ENCODE data around the gene ZSWIM8.

Gene ZSWIM8

DNA sequence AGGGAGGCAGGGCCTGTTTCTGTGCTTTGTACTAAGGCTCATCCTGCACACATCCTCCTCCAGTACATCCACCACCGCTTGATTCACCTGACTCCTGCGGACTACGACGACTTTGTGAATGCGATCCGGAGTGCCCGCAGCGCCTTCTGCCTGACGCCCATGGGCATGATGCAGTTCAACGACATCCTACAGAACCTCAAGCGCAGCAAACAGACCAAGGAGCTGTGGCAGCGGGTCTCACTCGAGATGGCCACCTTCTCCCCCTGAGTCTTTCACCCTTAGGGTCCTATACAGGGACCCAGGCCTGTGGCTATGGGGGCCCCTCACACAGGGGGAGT, 15.8 kb downstream of the ZSWIM8 start:
- no peaks in the 10 kb centered on the region for H3K27me3 Mint-ChIP-seq (ENCODE audit: low read depth, poor library complexity)
- no peaks in the 10 kb centered on the region for H3K9me3 Mint-ChIP-seq
- H3K27ac Mint-ChIP-seq, result no peak overlapping the region
- TF ChIP-seq, protein P1, sequence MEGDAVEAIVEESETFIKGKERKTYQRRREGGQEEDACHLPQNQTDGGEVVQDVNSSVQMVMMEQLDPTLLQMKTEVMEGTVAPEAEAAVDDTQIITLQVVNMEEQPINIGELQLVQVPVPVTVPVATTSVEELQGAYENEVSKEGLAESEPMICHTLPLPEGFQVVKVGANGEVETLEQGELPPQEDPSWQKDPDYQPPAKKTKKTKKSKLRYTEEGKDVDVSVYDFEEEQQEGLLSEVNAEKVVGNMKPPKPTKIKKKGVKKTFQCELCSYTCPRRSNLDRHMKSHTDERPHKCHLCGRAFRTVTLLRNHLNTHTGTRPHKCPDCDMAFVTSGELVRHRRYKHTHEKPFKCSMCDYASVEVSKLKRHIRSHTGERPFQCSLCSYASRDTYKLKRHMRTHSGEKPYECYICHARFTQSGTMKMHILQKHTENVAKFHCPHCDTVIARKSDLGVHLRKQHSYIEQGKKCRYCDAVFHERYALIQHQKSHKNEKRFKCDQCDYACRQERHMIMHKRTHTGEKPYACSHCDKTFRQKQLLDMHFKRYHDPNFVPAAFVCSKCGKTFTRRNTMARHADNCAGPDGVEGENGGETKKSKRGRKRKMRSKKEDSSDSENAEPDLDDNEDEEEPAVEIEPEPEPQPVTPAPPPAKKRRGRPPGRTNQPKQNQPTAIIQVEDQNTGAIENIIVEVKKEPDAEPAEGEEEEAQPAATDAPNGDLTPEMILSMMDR (IDR thresholded peaks at IDR 0.05), result no peak
- no peak overlapping the region for H3K4me3 Mint-ChIP-seq
- no peaks in the 10 kb centered on the region for H3K4me1 Mint-ChIP-seq
- no peak for DNase-seq
- H3K36me3 Mint-ChIP-seq (ENCODE audit: low read depth), result peaks cover 43% of the 10 kb centered on the region

- H3K4me1 Mint-ChIP-seq, result no peaks in the 10 kb centered on the region
- H3K4me3 Mint-ChIP-seq, result no peak overlapping the region
- no peaks in the 10 kb centered on the region for H3K9me3 Mint-ChIP-seq
- no peaks in the 10 kb centered on the region for H3K27me3 Mint-ChIP-seq (ENCODE audit: low read depth, poor library complexity)
- no peak for DNase-seq
- TF ChIP-seq, protein P1 (IDR thresholded peaks at IDR 0.05), result no peak
- peak overlapping the region; percentile 27 for H3K27ac Mint-ChIP-seq
- H3K36me3 Mint-ChIP-seq (ENCODE audit: low read depth), result peaks cover 46% of the 10 kb centered on the region
Observed at GRCh38 chr10:73802276-73802991, 17.0 kb downstream of the ZSWIM8 start.

DNA sequence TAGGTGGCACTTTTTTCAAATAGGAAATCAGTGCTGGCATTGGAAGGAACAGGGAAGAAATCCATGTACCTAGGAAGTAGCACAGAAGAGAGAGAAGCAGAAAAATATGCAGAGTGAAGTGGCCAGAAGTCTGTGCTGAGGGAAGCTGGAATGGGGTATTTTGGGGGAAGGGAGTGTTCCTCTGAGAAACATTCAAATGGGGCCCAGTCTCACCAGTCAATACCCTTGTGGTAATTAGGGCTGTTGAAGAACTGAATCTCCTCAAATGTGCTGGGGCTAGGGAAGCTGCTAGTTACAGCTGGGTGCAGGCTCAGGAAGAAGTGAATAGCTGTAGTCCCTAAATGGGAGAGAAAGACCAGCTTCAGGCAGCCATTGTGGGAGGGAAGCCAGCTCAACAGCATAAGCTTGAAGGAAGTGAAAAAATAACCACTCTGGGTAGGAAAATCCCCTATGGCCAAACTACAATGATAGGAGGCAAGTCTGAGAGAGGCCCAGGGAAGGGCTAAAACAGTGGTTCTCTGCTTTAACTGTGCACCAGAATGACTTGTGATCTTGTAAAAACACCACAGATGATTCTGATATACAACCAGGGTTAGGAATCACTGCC, 18.4 kb downstream of the ZSWIM8 start:
- no peak for DNase-seq
- H3K36me3 Mint-ChIP-seq (ENCODE audit: low read depth), result peaks cover 49% of the 10 kb centered on the region

DNA sequence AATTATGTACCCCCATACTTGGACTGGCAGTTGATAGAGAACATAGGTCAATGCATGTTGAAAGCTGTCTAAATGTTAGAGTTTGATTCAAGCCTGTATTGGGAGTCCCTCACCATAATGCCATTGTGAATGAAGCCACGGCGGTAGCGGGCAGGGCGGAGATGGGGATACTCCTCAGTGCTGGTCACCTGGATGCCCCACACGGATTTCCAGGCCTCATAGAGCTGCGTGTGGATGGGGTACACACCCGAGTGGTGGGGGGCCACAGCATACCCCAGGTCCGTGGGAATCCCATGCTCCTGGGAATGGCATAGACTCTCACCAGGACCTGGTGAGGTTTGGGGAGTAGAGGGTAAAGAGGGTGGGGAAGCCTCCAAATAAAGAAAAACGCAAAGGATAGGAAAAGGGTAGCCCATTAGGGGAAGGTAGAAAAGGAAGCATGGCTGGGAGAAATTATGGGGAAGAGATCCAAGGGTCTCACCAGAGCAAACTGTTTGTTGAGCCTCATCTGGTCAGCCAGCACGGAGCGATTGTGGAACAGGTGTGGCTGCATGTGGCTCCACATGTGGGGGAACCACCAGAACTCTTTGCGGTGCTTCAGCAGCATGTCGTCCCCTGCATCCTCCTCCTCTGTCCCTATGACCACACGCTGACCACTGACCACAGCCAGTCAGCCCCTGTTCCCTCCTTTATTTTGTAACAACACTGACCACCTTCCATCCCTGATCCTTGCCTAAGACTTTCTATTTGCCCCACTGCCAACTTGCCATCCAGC, 21.0 kb downstream of the ZSWIM8 start:
- peaks cover 56% of the 10 kb centered on the region for H3K36me3 Mint-ChIP-seq (ENCODE audit: low read depth)
- H3K4me3 Mint-ChIP-seq, result peak overlapping the region; percentile 19
- no peaks in the 10 kb centered on the region for H3K27me3 Mint-ChIP-seq (ENCODE audit: low read depth, poor library complexity)

More for the DNA sequence above, 18.4 kb downstream of the ZSWIM8 start:
- Mint-ChIP-seq H3K4me1 (peaks cover under 1% of the 10 kb centered on the region), H3K9me3 (no peaks in the 10 kb centered on the region), H3K27ac (peak overlapping the region; percentile 56), H3K27me3 (ENCODE audit: low read depth, poor library complexity) (no peaks in the 10 kb centered on the region), H3K4me3 (no peak overlapping the region)
- TF ChIP-seq, protein P1 (IDR thresholded peaks at IDR 0.05), result no peak

DNA sequence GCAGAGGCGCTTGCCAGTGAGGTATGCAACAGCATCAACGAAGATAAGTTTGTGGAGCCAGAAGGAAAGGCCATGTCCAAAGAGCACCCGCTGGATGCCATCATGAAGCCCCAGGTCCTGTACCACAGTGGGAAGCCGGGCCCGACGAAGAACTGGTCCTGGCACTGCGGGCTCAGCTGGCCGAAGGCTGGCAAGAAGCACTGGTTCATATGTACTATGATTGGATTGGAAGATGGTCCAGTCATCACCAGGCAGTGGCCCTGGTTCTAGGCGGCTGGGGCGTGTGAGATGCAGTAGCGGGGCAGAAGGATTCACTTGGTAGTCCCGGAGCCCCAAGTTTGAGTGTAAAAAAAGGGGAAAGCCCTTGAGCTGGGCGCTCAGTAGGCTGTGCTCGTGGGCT, 22.1 kb downstream of the ZSWIM8 start:
- H3K9me3 Mint-ChIP-seq, result no peaks in the 10 kb centered on the region
- TF ChIP-seq, protein P1 (IDR thresholded peaks at IDR 0.05), result no peak
- no peak overlapping the region for H3K27ac Mint-ChIP-seq
- H3K4me1 Mint-ChIP-seq, result peaks cover 20% of the 10 kb centered on the region
- H3K4me3 Mint-ChIP-seq, result no peak overlapping the region
- H3K36me3 Mint-ChIP-seq (ENCODE audit: low read depth), result peaks cover 56% of the 10 kb centered on the region
- no peak for DNase-seq
- H3K27me3 Mint-ChIP-seq (ENCODE audit: low read depth, poor library complexity), result no peaks in the 10 kb centered on the region

More for the DNA sequence above, 21.0 kb downstream of the ZSWIM8 start:
- no peaks in the 10 kb centered on the region for H3K9me3 Mint-ChIP-seq
- TF ChIP-seq, protein P1 (IDR thresholded peaks at IDR 0.05), result no peak
- peaks cover 18% of the 10 kb centered on the region for H3K4me1 Mint-ChIP-seq
- peak overlapping the region; percentile 16 for H3K27ac Mint-ChIP-seq
- DNase-seq, result no peak

Measured in nephron progenitor cell (in vitro differentiated cells).